ENCODE results near the gene LTBP1.
"Not testable (repeated sequence)": the region's sequence is repeated elsewhere in the genome, so short reads cannot be mapped to it uniquely, and the experiment has no call there.

LTBP1 gene

GRCh38 chr2:32965523-32966171, 18.9 kb downstream of the LTBP1 start:
- DNase-seq = no peak

- no peak for DNase-seq
Measured at GRCh38 chr2:32969444-32970162, 22.9 kb downstream of the LTBP1 start.

- not testable (repeated sequence) for DNase-seq
Measured at GRCh38 chr2:32973772-32974171, 27.0 kb downstream of the LTBP1 start.

DNA sequence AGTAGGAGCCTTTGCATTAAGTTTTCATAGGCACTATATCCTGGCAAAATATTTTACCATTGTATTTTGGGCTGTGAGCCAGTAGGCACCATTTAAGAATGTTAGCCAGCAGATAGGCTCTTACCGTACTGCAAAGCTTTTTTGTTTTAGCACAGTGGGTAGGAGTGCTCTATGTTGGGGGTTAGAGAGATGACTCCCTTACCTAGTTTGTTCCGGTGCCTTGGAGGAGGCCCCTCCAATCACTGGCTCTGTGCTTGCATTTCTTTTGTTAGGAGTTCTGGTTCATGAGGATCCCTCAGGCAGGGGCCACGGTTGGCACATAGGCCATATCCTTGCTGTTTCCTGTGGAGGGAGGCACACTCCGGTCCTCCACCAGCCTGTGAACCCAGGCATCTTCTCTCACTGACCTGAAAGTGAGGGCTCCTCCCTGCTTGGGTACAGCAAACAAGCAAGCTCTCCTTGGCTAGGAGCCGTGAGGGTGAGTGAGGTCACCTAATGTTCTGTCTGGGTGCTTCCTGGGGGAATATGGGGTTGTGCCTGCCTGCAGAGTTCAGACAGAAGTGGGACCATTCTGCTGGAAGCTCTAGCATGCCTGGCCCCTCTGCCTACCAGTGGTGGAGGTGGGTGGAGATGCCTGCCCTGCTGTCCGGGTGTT, 29.8 kb downstream of the LTBP1 start:
- no peak for DNase-seq

- no peak for DNase-seq
Measured at GRCh38 chr2:32977228-32977758, 30.5 kb downstream of the LTBP1 start.

- DNase-seq = no peak
Measured at GRCh38 chr2:32981612-32982011, 34.9 kb downstream of the LTBP1 start.

GRCh38 chr2:32983193-32983924, 36.6 kb downstream of the LTBP1 start:
- not testable (repeated sequence) for DNase-seq

GRCh38 chr2:32986480-32986879, 39.7 kb downstream of the LTBP1 start:
- DNase-seq = no peak

DNA sequence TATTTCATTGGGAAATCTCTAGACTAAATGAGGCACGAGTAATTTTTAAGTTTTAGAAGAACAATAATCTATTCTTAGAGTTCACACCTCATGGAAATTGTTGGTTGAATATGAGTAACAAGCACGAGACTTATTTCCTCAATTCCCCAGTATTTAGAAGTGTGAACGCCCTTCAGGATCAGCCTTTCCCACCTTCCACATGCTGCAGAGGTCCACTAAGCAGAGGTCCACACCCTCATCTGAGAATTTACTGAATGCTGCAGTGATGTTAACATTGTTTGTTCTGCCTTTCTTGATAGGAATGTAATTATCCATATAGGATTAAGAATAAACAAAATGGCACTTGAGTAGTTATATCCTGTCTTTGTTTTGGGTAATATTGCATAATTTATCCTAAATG, 41.8 kb downstream of the LTBP1 start:
- no peak for DNase-seq

- no peak for DNase-seq
Measured at GRCh38 chr2:32990556-32990955, 43.8 kb downstream of the LTBP1 start.

DNA sequence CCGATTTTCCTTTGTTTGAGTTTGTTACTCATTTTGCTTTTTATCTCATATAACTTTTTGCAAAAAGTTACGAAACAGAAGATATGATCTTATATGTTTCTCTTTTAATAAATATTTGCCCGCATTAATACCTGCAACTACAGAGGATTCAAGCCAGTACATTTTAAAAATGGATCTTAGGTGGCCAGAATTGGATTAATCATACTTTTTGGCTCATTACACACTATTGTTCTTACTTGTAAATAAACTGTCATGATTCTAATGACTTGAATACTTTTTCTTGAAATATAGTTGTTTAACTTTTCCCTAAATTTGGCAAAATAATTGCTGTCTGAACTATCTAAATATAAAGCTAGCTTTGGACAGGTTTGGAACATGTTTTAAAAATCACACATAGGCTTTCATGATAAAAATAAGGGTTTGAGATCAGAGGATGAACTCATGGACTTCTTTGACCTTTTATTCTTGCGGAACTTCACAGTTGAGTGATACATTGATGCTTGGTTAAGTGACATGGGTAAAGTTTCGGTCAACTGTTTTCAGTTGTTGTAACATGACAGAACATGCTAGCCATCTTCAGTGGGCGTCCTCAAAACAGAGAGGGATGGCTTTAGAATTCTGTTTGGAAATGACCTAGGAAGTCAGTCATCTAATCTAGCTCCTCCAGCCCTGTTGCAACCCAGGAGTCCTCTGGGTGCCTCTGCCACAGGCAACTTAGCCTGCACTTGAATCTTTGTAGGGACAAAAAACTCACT, 44.5 kb downstream of the LTBP1 start:
- DNase-seq = no peak

GRCh38 chr2:32993005-32993539, 46.3 kb downstream of the LTBP1 start:
- DNase-seq = no peak

GRCh38 chr2:32997705-32998104, 51.0 kb downstream of the LTBP1 start:
- no peak for DNase-seq

GRCh38 chr2:33000986-33001385, 54.2 kb downstream of the LTBP1 start:
- DNase-seq = no peak

DNA sequence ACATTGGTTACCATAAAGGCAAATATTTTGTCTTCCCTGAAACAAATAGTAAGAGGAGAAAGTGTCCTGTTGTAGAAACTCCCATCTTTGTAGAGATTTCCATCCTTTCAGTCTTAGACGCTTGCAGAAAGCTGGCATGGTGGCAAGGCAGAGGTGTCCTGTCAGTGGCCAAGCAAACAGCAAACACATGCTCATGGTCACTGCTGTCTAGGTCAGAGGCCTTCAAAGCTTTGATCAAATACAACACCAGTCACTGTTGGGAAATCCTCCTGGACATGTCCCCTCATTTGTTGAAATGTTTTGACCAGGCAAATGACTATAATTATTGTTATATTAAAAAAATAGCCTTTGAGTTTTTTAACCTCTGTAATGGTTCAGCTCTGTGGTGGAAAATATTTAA, 55.1 kb downstream of the LTBP1 start:
- no peak for DNase-seq

GRCh38 chr2:33002863-33003262, 56.1 kb downstream of the LTBP1 start:
- DNase-seq = no peak

GRCh38 chr2:33005057-33005456, 58.3 kb downstream of the LTBP1 start:
- no peak for DNase-seq

GRCh38 chr2:33008716-33009115, 62.0 kb downstream of the LTBP1 start:
- no peak for DNase-seq

GRCh38 chr2:33009249-33009648, 62.5 kb downstream of the LTBP1 start:
- DNase-seq = no peak

DNA sequence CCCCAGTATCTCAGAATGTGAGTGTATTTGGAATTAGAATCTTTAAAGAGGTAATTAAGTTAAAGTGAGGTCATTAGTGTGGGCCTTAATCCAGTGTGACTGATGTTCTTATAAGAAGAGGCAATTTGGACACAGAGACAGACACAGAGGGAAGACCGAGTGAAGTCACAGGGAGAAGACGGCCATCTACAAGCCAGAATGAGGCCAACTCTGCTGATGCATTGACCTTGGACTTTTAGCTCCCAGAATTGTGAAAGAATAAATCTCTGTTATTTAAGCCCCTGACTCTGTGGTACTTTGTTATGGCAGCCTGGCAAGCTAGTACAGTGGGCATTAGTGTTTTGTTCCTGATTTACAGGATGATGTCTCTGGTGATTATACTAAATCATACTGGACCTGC, 64.6 kb downstream of the LTBP1 start:
- DNase-seq = no peak

GRCh38 chr2:33011941-33012340, 65.2 kb downstream of the LTBP1 start:
- no peak for DNase-seq

- no peak for DNase-seq
Measured at GRCh38 chr2:33013684-33014110, 66.9 kb downstream of the LTBP1 start.

Data from left hindlimb (tissue), 1 donor.